ENCODE measurements around the gene FAM120B.
"Not testable (repeated sequence)": the region's sequence is repeated elsewhere in the genome, so short reads cannot be mapped to it uniquely, and the experiment has no call there.

The FAM120B gene

DNA sequence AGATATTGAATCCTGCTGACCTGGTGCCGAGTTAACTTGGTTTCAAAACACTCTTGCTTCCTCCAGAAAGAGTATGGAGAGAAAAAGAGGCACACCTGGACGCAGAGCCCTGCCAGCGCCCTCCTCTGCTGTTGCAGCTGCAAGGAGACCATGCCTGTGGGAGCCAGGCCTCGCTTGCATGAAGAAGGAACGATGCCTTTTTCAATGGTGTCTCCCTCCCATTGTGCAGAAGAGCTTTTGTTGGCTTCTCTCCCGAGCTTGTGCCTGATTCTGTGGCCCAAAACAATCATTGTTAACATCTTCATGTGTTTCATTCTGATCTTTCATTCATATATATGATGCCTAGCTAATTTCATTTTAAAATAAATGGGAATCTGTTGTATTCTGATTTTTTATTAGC lies 98.1 kb downstream of the FAM120B start:
- TF ChIP-seq CTCF (IDR thresholded peaks at IDR 0.05; ENCODE audit: control extremely low read depth, extremely low read depth, low read depth, missing control alignments): no peak
- ChIA-PET POLR2A (no interaction called here), CTCF (interaction anchor here (1.3 to 2.3 kb wide), 2 partner anchors 9 kb away, joined by 5 to 10 read pairs; no protein-coding TSS in a partner anchor)
- DNase-seq (ENCODE audit: extremely low spot score): no peak

DNA sequence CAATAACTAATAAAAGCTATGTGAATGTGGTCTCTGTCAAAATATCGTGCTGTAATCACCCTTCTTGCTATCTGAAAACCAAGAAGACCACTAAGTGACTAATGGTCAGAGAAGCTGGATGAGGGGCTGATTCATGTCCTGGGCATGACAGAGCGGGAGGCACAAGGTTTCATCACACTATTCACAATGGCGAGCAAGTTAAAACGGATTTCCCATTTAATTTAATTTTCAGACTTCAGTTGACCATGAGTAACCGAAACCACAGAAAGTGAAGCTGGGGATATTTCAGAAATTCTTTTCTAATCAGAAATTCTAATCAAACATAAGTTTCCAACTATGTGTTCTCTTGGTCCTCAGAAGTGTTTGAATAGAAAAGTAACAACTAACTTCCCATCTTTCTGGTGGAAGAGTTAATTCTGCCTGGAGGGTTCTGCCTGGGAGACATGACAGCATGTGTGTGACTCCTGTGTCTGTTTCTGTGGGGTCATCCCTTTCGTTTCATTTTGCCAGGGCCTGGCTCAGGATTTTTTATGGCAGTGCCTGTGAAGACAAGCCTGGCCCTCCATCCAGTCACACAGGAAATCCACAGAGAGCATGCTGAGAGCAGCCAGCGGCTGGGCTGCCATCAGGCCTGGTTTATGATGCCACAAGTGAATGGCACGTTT lies 98.9 kb downstream of the FAM120B start:
- no peak for DNase-seq (ENCODE audit: extremely low spot score)
- ChIA-PET CTCF (interaction anchor here (1.0 to 2.3 kb wide), 4 partner anchors 8 to 37 kb away, joined by 3 to 10 read pairs (median 4); no protein-coding TSS in a partner anchor), POLR2A (no interaction called here)
- no peak for TF ChIP-seq CTCF (IDR thresholded peaks at IDR 0.05; ENCODE audit: control extremely low read depth, extremely low read depth, low read depth, missing control alignments)

DNA sequence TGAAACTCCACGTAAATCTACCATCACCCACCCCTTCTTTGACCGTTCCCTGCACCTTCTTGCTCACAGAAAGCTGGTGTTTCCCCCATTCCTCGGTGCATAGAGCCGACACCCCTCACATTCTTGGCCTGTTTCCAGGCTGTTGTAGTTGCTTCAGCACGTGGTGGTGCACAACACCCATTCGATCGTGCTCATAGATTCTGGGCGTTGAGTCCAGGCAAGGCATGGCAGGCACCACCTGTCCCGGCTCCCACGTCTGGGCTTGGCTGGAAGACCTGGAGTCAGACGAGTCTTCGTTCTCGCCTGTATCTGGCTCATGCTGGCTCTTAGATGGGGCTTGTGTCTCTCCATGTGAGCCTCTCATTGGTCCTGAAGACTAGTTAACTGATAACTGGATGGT lies 100.6 kb downstream of the FAM120B start:
- ChIA-PET CTCF (interaction anchor here (1.4 kb wide), 1 partner anchor 10 kb away, joined by 3 read pairs; no protein-coding TSS in a partner anchor), POLR2A (no interaction called here)
- no peak for TF ChIP-seq CTCF (IDR thresholded peaks at IDR 0.05; ENCODE audit: control extremely low read depth, extremely low read depth, low read depth, missing control alignments)
- DNase-seq (ENCODE audit: extremely low spot score): no peak

- CTCF ChIA-PET: interaction anchor here (1.4 kb wide), 1 partner anchor 9 kb away, joined by 3 read pairs; no protein-coding TSS in a partner anchor
- no peak for DNase-seq (ENCODE audit: extremely low spot score)
- POLR2A ChIA-PET: no interaction called here
- TF ChIP-seq CTCF (IDR thresholded peaks at IDR 0.05; ENCODE audit: control extremely low read depth, extremely low read depth, low read depth, missing control alignments): no peak
These were observed 101.4 kb downstream of the FAM120B start for GRCh38 chr6:170407932-170408331.

DNA sequence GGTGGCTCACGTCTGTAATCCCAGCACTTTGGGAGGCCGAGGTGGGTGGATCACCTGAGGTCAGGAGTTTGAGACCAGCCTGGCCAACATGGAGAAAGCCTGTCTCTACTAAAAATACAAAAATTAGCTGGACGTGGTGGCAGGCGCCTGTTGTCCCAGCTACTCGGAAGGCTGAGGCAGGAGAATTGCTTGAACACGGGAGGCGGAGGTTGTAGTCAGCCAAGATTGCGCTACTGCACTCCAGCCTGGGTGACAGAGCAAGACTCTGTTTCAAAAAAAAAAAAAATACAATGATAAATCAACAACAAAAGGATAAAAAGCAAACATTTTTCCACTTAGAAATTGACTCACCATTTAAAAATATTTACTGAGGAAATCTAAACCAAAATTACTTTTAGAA lies 103.2 kb downstream of the FAM120B start:
- DNase-seq (ENCODE audit: extremely low spot score); POLR2A ChIA-PET; CTCF ChIA-PET: not testable (repeated sequence)

GRCh38 chr6:170410241-170410640 lies 103.7 kb downstream of the FAM120B start:
- CTCF ChIA-PET: no interaction called here
- TF ChIP-seq CTCF (IDR thresholded peaks at IDR 0.05; ENCODE audit: control extremely low read depth, extremely low read depth, low read depth, missing control alignments): no peak
- no peak for DNase-seq (ENCODE audit: extremely low spot score)
- POLR2A ChIA-PET: no interaction called here

GRCh38 chr6:170415318-170415717 lies 108.8 kb downstream of the FAM120B start:
- TF ChIP-seq CTCF (IDR thresholded peaks at IDR 0.05; ENCODE audit: control extremely low read depth, extremely low read depth, low read depth, missing control alignments): no peak
- no peak for DNase-seq (ENCODE audit: extremely low spot score)
- ChIA-PET CTCF (interaction anchor here (1.2 kb wide), 2 partner anchors 10 to 25 kb away, joined by 3 read pairs; no protein-coding TSS in a partner anchor), POLR2A (no interaction called here)
